ENCODE data around the gene MCRIP2. TPM values are rescaled to one million over a fixed set of nuclear protein-coding genes. Genes with fewer than 3 reads are reported as not detected.
A peak's percentile ranks its signal among the peaks of the same experiment; 100 is the strongest.

Gene MCRIP2
- total and polyA plus RNA-seq, 12 donors, result 7.1 to 253 (median 150) TPM

GRCh38 chr16:633336-634050 lies 8.1 kb upstream of the MCRIP2 start:
- Histone ChIP-seq H3K4me1 (replicated peaks in 1 of 2) (peaks cover 20 to 40% of the 10 kb centered on the region in 2 donors), H3K36me3 (replicated peaks in 1 of 2) (no peaks in the 10 kb centered on the region), H3K4me3 (no peak overlapping the region), H3K9me3 (replicated peaks in 1 of 3) (no peaks in the 10 kb centered on the region), H3K27ac (no peak overlapping the region), H3K27me3 (no peaks in the 10 kb centered on the region)
- intact Hi-C loops (cut with DNase I), result no loop called here
- TF ChIP-seq, protein P1, sequence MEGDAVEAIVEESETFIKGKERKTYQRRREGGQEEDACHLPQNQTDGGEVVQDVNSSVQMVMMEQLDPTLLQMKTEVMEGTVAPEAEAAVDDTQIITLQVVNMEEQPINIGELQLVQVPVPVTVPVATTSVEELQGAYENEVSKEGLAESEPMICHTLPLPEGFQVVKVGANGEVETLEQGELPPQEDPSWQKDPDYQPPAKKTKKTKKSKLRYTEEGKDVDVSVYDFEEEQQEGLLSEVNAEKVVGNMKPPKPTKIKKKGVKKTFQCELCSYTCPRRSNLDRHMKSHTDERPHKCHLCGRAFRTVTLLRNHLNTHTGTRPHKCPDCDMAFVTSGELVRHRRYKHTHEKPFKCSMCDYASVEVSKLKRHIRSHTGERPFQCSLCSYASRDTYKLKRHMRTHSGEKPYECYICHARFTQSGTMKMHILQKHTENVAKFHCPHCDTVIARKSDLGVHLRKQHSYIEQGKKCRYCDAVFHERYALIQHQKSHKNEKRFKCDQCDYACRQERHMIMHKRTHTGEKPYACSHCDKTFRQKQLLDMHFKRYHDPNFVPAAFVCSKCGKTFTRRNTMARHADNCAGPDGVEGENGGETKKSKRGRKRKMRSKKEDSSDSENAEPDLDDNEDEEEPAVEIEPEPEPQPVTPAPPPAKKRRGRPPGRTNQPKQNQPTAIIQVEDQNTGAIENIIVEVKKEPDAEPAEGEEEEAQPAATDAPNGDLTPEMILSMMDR (IDR thresholded peaks at IDR 0.05), result no peak
- no peak for TF ChIP-seq POLR2A (IDR thresholded peaks at IDR 0.05)
- 95 to 97% (median 95%) methylated on average over 25 to 74 of the region's 74 CpGs for WGBS, 4 donors
- peak in 3 of 7 donors; percentile 18 to 29 (median 20) for DNase-seq

DNA sequence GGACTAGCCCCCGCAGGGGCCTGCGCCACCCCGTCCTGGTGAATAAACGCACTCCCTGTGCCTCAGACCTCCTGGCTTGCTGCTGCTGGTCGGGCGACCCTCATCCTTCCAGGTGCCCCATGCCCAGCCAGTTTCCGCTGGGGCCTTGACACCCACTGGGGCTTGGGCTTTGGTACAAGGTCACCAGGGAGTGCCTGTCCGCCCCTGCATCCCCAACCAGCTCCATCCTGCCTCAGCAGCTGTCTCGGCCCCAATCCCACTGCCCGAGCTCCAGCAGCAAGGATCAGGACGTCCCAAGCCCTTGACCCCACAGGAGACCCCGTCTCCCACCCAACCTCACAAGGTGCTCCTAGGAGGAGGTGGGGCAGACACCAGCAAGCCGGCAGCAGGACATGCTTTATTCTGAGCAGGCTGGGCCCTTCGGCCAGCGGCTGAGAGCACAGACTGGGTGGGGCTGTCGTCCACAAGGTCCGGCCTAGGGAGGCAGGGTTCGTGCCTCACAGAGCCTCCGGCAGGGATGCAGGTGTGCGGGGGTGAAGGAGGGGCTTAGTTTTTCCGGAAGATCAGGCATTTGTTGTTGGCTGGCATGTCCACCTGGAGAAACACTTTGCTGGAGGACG lies 7.5 kb upstream of the MCRIP2 start:
- intact Hi-C loops (cut with DNase I), result no loop called here
- Histone ChIP-seq H3K36me3 (replicated peaks in 1 of 2) (no peaks in the 10 kb centered on the region), H3K4me1 (replicated peaks in 1 of 2) (peaks cover 27 to 47% of the 10 kb centered on the region in 2 donors), H3K27ac (no peak overlapping the region), H3K9me3 (replicated peaks in 1 of 3) (no peaks in the 10 kb centered on the region), H3K27me3 (no peaks in the 10 kb centered on the region), H3K4me3 (no peak overlapping the region)
- peak in 4 of 7 donors; percentile 15 to 38 (median 32) for DNase-seq
- 87 to 95% (median 91%) methylated on average over 13 to 22 of the region's 22 CpGs for WGBS, 4 donors
- TF ChIP-seq POLR2A (IDR thresholded peaks at IDR 0.05), result no peak
- TF ChIP-seq, protein P1 (IDR thresholded peaks at IDR 0.05), result no peak

DNA sequence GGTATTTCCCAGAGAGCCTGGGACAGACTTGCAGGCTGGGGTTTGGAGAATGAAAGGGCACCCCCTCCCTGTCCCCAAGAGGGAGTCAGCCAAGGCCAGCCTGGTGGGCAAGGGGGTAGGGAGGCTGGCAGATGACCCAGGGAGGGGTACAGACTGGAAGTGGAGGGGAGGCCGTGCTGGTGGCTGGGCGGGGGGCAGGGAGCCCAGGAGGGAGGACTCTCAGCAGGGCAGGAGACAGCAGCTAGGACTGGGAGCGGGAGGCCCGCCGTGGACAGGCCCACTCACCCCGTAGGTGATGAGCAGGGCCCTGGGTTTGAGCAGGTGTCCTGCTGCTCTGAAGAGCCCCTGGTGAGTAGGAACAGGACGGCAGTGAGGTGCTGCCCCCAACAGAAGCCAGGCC lies 6.6 kb upstream of the MCRIP2 start:
- Histone ChIP-seq H3K4me1 (replicated peaks in 1 of 2) (peaks cover 29 to 43% of the 10 kb centered on the region in 2 donors), H3K9me3 (replicated peaks in 1 of 3) (no peaks in the 10 kb centered on the region), H3K27ac (no peak overlapping the region), H3K36me3 (replicated peaks in 1 of 2) (no peaks in the 10 kb centered on the region), H3K4me3 (peak overlapping the region in 1 of 4 donors; percentile 91), H3K27me3 (no peaks in the 10 kb centered on the region)
- DNase-seq, result peak in 3 of 7 donors; percentile 33 to 41 (median 35)
- 85 to 100% (median 89%) methylated on average over 2 to 7 of the region's 7 CpGs for WGBS, 4 donors
- TF ChIP-seq POLR2A (IDR thresholded peaks at IDR 0.05), result no peak
- TF ChIP-seq, protein P1 (IDR thresholded peaks at IDR 0.05), result no peak
- intact Hi-C loops (cut with DNase I), result no loop called here

GRCh38 chr16:635573-636205 lies 5.9 kb upstream of the MCRIP2 start:
- peak overlapping the region in 4 of 5 donors; percentile 98 for H3K27ac ChIP-seq
- no peaks in the 10 kb centered on the region for H3K36me3 ChIP-seq (replicated peaks in 1 of 2)
- no peaks in the 10 kb centered on the region for H3K27me3 ChIP-seq
- intact Hi-C loops (cut with DNase I), result no loop called here
- peaks cover 29 to 36% of the 10 kb centered on the region in 2 donors for H3K4me1 ChIP-seq (replicated peaks in 1 of 2)
- H3K9me3 ChIP-seq (replicated peaks in 1 of 3), result no peaks in the 10 kb centered on the region
- TF ChIP-seq, protein P1 (IDR thresholded peaks at IDR 0.05), result no peak
- TF ChIP-seq POLR2A (IDR thresholded peaks at IDR 0.05), result peak in 1 of 2 donors; percentile 18
- peak overlapping the region in 3 of 4 donors; percentile 8 to 91 (median 68) for H3K4me3 ChIP-seq
- peak in 4 of 7 donors; percentile 38 to 57 (median 42) for DNase-seq
- WGBS, 4 donors, result 0 to 36% (median 4%) methylated on average over 1 to 55 of the region's 55 CpGs

Data from adrenal gland (tissue), 12 donors.